Common myeloid progenitor, CD34-positive (primary cell): ENCODE data around the gene DFFB.

Source experiments
- CTCF ChIA-PET: fragments of 350-600 bp; sonication (Branson Sonifier 250); formaldehyde crosslinking; loops from one replicate; lab custom pipeline; 2021; ENCODE audit warnings: antibody characterized with exemption; lab: Charles Lee
- POLR2A ChIA-PET: fragments of 350-600 bp; sonication (Branson Sonifier 250); formaldehyde crosslinking; loops from one replicate; lab custom pipeline; 2021; ENCODE audit warnings: antibody characterized with exemption; lab: Charles Lee
- DNase-seq, 3 donors: peaks; one replicate each; pipeline versions ENCODE4 v3.0.0 to v3.0.0-alpha.2; 2013
- H3K27ac ChIP-seq, 2 experiments: 1 replicate in 1 of 2; 2 replicates in 1 of 2; pipeline ENCODE4 v1.7.0; 2013; ENCODE audit warnings: inconsistent platforms in 2 of 2, low read length in 2 of 2, mild to moderate bottlenecking in 2 of 2, low read depth in 1 of 2, moderate library complexity in 1 of 2; ENCODE audit not compliant: severe bottlenecking in 2 of 2, insufficient read depth in 1 of 2, poor library complexity in 1 of 2
- H3K27me3 ChIP-seq, 5 experiments: replicated peaks in 2 of 5; 1 replicate in 3 of 5; 2 replicates in 2 of 5; pipeline versions ENCODE4 v1.6.1 to v1.7.0; 2013; ENCODE audit warnings: low read length in 4 of 5, mild to moderate bottlenecking in 2 of 5, moderate library complexity in 2 of 5, inconsistent platforms in 1 of 5; ENCODE audit not compliant: insufficient read depth in 5 of 5, control insufficient read depth in 4 of 5
- H3K36me3 ChIP-seq, 4 experiments: 1 replicate in 2 of 4; 2 replicates in 2 of 4; pipeline versions ENCODE4 v1.6.1 to v1.7.0; 2013; ENCODE audit warnings: low read length in 3 of 4, control low read depth in 1 of 4, mild to moderate bottlenecking in 1 of 4; ENCODE audit not compliant: control insufficient read depth in 4 of 4, insufficient read depth in 4 of 4
- H3K4me1 ChIP-seq, 4 experiments: 1 replicate in 3 of 4; 2 replicates in 1 of 4; pipeline versions ENCODE4 v1.6.1 to v1.7.1; 2013; ENCODE audit warnings: low read length in 3 of 4, mild to moderate bottlenecking in 3 of 4, control low read depth in 1 of 4, inconsistent platforms in 1 of 4, moderate library complexity in 1 of 4; ENCODE audit not compliant: control insufficient read depth in 4 of 4, insufficient read depth in 4 of 4; ENCODE audit errors: control extremely low read depth in 1 of 4
- H3K4me3 ChIP-seq, 7 experiments: 1 replicate in 4 of 7; 2 replicates in 3 of 7; pipeline versions ENCODE4 v1.5.1 to v1.7.0; 2013; ENCODE audit warnings: mild to moderate bottlenecking in 7 of 7, low read length in 6 of 7, moderate library complexity in 6 of 7, inconsistent platforms in 2 of 7, low read depth in 2 of 7, control low read depth in 1 of 7; ENCODE audit not compliant: insufficient read depth in 4 of 7, control insufficient read depth in 1 of 7; ENCODE audit errors: extremely low read depth in 1 of 7
- H3K9me3 ChIP-seq, 5 experiments: 1 replicate in 4 of 5; 2 replicates in 1 of 5; pipeline versions ENCODE4 v1.6.1 to v1.7.1; 2013; ENCODE audit warnings: low read length in 4 of 5, mild to moderate bottlenecking in 2 of 5, inconsistent platforms in 1 of 5, low read depth in 1 of 5, moderate library complexity in 1 of 5; ENCODE audit not compliant: control insufficient read depth in 4 of 5, insufficient read depth in 2 of 5; ENCODE audit errors: control extremely low read depth in 1 of 5
- WGBS: methylation state at CpG from one replicate; pipeline ENCODE4 v1.1.5; 2013; ENCODE audit not compliant: insufficient coverage; 5-methylcytosine and 5-hydroxymethylcytosine counted together

The DFFB gene

DNA sequence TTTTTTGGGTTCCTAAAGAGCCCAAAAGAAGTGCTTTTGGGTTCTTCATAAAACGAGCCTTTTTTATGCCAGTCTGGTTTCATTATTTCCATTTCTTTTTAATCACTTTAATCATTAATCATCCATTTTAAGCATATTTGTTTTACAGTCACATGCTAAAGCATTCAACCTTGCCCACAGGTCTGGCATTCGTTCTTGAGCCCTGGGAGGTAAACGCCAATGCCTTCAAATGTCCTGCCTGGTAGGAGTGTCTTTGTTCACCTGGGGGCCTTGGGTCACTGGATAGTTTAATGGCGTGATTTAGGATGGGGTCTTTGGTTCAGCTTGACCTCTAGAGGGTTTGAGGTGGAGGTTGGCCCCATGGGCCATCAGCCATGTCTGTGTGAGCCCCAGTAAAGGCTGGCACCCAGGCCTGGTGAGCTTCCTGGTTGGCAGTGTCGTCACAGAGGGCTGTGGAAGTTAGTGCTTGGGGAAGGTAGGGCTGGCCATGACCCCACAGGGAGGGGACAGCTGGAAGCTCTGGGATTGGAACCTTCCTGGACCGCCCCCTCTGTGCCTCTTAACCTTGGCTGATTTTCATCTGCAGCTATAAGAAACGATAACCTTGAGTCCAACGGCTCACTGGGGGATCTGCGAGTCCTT is 22.6 kb downstream of the DFFB start:
- H3K36me3 ChIP-seq: peaks cover 2 to 43% (median 31%) of the 10 kb centered on the region in 4 experiments
- CTCF ChIA-PET: interaction anchor here (2.0 to 2.4 kb wide), 2 partner anchors 11 to 20 kb away, joined by 8 read pairs; partner anchors contain the start of gene C1orf174
- WGBS: 85% methylated on average over 9 of the region's 9 CpGs
- H3K4me3 ChIP-seq: no peak overlapping the region
- POLR2A ChIA-PET: no interaction called here
- H3K9me3 ChIP-seq: peaks cover 0 to 12% (median 6%) of the 10 kb centered on the region in 5 experiments
- H3K4me1 ChIP-seq: peaks cover 0 to 20% (median 8%) of the 10 kb centered on the region in 4 experiments
- DNase-seq: no peak
- no peaks in the 10 kb centered on the region for H3K27me3 ChIP-seq
- H3K27ac ChIP-seq: peak overlapping the region in 1 of 2 experiments; percentile 63

DNA sequence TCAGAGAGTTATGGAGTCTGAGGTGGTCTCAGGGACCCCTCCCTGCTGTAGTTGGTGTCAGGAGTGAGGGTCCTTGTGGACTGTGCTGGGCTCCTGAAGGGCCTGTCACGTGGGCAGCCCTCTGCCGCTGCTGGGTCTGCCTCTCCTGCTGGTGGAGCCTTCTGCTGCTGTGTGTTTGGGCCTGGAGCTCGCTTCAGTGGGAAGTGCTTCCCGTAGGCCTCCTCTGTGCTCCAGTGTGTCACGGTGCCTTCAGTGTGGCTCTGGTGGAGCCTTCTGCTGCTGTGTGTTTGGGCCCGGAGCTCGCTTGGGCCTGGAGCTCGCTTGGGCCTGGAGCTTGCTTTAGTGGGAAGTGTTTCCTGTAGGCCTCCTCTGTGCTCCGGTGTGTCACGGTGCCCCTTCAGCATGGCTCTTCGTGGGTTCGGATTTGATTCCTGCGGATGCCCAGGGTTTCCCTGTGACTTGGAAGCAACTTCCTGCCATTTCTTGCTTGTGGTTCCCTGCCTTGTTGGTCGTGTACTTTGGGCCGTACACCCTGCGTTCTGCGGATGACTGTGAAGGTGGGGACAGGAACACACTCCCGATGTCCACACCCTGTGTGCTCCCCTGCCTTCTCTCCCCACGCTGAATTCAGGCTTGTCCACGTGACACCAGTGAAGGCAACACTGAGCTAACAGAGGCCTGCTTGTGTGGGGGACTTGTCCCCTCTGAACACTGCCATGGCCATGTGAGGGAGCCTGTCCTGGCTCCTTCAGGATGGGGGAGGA is 23.3 kb downstream of the DFFB start:
- Histone ChIP-seq H3K9me3 (peaks cover 0 to 12% (median 6%) of the 10 kb centered on the region in 5 experiments), H3K27me3 (no peaks in the 10 kb centered on the region), H3K27ac (peak overlapping the region in 1 of 2 experiments; percentile 63), H3K36me3 (peaks cover 0 to 42% (median 29%) of the 10 kb centered on the region in 4 experiments), H3K4me3 (no peak overlapping the region), H3K4me1 (peaks cover 0 to 20% (median 8%) of the 10 kb centered on the region in 4 experiments)
- ChIA-PET CTCF (interaction anchor here (0.7 to 2.4 kb wide), 4 partner anchors 9 to 23 kb away, joined by 3 to 8 read pairs (median 6); partner anchors contain the start of genes C1orf174 and DFFB), POLR2A (interaction anchor here (1.3 kb wide), 1 partner anchor 11 kb away, joined by 3 read pairs; no protein-coding TSS in a partner anchor)
- no peak for DNase-seq
- WGBS: 73% methylated on average over 17 of the region's 20 CpGs

DNA sequence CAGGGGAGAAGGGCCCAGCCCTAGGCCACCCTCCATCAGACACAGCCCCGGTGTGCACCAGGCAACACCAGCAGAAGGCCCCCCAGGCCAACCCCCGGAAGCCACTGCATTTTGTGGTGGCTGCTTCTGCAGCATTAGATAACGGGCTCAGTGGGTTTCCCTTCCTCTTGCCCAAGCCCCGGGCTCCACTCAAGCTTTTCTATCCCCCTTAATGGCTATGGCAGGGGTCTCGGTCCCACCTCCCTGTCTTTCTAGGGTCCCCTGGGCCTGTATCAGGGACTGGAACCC is 23.9 kb downstream of the DFFB start:
- Histone ChIP-seq H3K36me3 (peaks cover 0 to 44% (median 30%) of the 10 kb centered on the region in 4 experiments), H3K27ac (peak overlapping the region in 1 of 2 experiments; percentile 63), H3K4me3 (no peak overlapping the region), H3K9me3 (peaks cover 0 to 12% (median 6%) of the 10 kb centered on the region in 5 experiments), H3K4me1 (peaks cover 0 to 20% (median 8%) of the 10 kb centered on the region in 4 experiments), H3K27me3 (no peaks in the 10 kb centered on the region)
- WGBS: 39% methylated on average over 5 of the region's 5 CpGs
- POLR2A ChIA-PET: interaction anchor here (1.3 kb wide), 1 partner anchor 10 kb away, joined by 3 read pairs; no protein-coding TSS in a partner anchor
- peak; percentile 75 to 92 (median 85) for DNase-seq
- CTCF ChIA-PET: interaction anchor here (0.7 to 2.4 kb wide), 4 partner anchors 9 to 23 kb away, joined by 3 to 8 read pairs (median 6); partner anchors contain the start of genes C1orf174 and DFFB

DNA sequence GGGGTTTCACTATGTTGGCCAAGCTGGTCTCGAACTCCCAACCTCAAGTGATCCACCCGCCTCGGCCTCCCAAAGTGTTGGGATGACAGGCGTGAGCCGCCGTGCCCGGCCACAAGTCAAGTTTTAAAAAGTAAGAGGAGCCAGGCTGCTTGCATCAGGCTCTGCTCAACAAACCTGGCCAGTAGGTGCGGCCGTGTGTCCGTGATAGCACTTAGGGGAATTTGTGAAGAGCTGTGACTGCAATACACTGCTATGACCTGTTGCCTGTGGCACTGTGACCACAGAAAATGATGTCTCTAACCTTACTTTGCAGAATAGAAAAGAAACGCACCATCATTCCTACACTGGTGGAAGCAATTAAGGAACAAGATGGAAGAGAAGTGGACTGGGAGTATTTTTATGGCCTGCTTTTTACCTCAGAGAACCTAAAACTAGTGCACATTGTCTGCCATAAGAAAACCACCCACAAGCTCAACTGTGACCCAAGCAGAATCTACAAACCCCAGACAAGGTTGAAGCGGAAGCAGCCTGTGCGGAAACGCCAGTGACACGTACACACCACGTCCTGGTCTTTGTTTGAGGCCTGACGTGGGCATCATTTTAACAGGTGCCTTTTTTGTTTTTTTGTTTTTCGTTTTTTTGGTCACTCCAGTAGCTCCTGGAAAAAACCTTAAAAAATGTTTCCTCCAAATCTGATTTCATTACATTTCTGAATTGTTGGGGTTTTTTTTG is 26.1 kb downstream of the DFFB start:
- CTCF ChIA-PET: interaction anchor here (1.0 to 1.4 kb wide), 2 partner anchors 11 to 16 kb away, joined by 3 to 4 read pairs; partner anchors contain the start of gene C1orf174
- 98% methylated on average over 15 of the region's 18 CpGs for WGBS
- peak in 2 of 3 donors; percentile 28 to 50 for DNase-seq

DNA sequence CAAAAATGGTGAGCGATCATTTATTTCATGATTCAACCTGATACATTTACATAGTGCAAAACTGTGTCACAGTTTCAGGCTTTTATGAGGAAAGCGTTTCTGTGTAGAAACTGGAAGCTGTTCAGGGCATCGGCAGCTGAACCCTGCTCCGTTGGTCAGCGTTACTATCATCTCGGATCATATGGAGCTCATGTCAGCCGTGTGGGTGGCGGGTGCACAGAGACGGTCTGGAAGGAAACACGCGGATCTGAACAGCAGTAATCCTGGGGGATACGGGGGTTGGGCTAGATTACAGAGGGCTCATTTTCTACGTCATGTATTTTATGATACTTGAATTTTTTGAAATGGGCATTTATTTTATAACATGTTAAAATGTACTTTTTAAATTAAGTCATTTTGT is 27.7 kb downstream of the DFFB start:
- Histone ChIP-seq H3K4me3 (no peak overlapping the region), H3K27me3 (no peaks in the 10 kb centered on the region), H3K9me3 (no peaks in the 10 kb centered on the region), H3K27ac (no peak overlapping the region), H3K36me3 (peaks cover 4 to 52% (median 32%) of the 10 kb centered on the region in 4 experiments), H3K4me1 (peaks cover 3 to 22% (median 9%) of the 10 kb centered on the region in 4 experiments)
- CTCF ChIA-PET: interaction anchor here (1.0 to 1.2 kb wide), 2 partner anchors 11 to 14 kb away, joined by 3 to 4 read pairs; partner anchors contain the start of gene C1orf174
- no peak for DNase-seq
- POLR2A ChIA-PET: no interaction called here
- WGBS: 96% methylated on average over 12 of the region's 13 CpGs

More for the DNA sequence above, 26.1 kb downstream of the DFFB start:
- peaks cover 4 to 51% (median 32%) of the 10 kb centered on the region in 4 experiments for H3K36me3 ChIP-seq
- peaks cover 0 to 11% (median 6%) of the 10 kb centered on the region in 5 experiments for H3K9me3 ChIP-seq
- H3K27ac ChIP-seq: no peak overlapping the region
- H3K4me3 ChIP-seq: no peak overlapping the region
- peaks cover 0 to 20% (median 8%) of the 10 kb centered on the region in 4 experiments for H3K4me1 ChIP-seq
- no peaks in the 10 kb centered on the region for H3K27me3 ChIP-seq
- POLR2A ChIA-PET: no interaction called here

DNA sequence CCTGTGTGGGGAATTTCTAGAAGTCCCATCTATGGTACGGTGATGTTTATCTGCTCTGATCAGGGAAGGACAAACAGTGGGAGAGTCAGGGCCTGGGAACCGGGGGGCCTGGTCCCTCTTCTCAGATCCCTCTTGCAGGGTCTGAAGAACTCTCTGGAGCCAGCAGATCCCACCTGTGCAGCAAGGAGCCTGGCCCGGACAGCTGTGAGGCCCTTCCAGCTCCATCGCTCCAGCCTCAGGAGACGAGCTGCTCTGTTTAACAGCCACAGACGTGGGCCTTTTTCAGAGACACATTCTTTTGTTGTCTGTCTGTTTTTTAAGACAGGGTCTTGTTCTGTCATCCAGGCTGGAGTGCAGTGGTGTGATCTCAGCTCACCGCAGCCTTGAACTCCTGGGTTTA is 28.3 kb downstream of the DFFB start:
- ChIA-PET CTCF (interaction anchor here (1.0 to 1.2 kb wide), 2 partner anchors 12 to 14 kb away, joined by 3 to 4 read pairs; partner anchors contain the start of gene C1orf174), POLR2A (no interaction called here)
- 93% methylated on average over 7 of the region's 7 CpGs for WGBS
- Histone ChIP-seq H3K27me3 (no peaks in the 10 kb centered on the region), H3K27ac (no peak overlapping the region), H3K36me3 (peaks cover 4 to 56% (median 35%) of the 10 kb centered on the region in 4 experiments), H3K4me3 (no peak overlapping the region), H3K9me3 (no peaks in the 10 kb centered on the region), H3K4me1 (peaks cover 7 to 22% (median 12%) of the 10 kb centered on the region in 4 experiments)
- DNase-seq: no peak
